Amniotic epithelial cell (primary cell): ENCODE data around the gene KIF26B.

Source experiments
- DNase-seq: peaks from one replicate; pipeline ENCODE4 v3.0.0-alpha.2; 2010; ENCODE audit warnings: low read depth

Gene KIF26B

DNA sequence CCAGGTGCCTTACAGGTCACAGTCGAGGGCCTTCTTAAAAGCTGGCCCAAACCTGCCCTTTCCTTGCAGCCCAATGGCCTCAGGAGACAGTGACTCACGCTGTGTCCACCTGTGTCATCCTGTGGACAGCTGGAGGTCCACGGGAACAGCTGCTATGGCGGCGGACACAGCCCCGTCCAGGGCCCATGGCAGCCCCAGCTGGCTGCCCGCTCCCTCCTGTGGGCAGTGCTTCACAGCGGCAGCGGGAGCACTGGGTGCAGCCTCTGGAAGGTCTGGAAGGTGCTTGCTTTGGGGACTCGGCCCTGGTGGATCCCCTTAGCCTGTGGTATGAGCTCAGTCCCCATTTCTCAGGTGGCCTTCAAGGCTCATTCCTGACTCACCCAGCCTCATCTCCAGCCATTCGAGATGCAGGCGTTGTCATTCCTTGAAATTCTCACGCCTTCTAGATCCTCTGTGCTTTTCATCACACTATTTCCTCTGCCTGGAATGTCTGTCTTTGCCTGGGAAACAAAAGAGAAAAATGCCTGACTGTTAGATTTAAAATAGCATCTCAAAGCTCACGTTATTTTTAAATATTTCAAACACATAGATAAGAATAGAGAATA is 86.8 kb downstream of the KIF26B start:
- no peak for DNase-seq

DNA sequence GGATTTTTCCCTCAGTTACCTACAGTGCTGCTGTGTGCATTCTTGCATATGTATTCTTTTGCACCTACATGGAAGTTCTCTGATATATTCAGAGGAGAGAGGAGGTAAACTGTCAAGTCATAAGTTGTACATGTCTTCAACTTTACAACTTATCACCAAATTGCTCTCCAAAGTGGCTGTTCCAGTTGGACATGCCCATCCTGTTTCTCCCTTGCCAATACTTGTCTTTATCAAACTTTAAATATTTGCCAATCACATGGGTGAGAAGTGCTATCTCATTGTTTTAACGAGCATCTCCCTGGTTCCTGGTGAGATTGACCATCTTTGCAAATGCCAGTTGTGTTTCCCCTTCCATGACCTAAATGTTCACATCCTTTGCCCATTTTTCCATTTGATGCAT is 88.2 kb downstream of the KIF26B start:
- DNase-seq = no peak

DNA sequence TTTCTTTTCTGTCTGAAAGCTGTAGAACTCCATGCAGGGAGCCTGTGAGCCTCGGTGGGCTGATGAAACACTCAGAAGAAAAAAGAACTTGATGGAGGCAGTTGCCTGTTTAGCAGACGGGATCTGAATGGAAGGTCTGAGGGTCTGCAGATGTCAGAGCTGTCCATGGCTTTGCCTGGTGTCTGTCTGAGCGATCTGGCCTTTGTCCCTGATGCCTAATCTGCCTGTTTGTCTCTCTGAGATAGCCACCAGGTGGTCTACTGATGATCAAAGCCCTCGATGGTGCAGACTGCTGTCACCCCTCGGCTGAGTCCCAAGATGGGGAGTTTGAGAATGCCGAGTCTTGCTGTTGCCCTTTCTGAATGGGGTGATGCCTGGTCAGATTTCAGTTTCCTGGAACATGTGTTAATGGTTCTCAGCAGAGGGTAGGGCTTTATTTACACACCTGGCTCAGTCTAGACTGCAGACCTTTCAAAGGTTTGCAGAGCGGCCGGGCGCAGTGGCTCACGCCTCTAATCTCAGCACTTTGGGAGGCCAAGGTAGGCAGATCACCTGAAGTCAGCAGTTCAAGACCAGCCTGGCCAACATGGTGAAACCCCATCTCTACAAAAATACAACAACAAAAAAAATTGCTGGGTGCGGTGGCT is 90.4 kb downstream of the KIF26B start:
- DNase-seq = no peak

DNA sequence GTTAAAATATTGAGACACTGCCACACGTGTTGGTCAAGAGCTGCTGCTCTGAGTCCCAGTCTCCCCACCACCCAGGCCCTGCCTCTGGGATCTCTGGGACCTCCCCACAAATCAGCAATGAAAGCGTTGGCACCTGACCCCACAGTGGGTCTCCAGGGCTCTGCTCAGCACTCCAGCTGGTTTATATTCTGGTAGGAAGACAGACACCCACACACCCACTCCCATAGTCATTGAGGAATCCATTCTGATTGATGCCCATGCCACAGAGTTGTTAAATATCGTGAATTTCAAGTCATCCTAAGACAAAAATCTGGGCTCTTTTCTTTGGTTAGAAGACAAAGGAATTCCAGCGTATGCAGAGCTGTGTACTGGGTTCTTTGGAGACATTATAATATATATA is 91.6 kb downstream of the KIF26B start:
- no peak for DNase-seq

DNA sequence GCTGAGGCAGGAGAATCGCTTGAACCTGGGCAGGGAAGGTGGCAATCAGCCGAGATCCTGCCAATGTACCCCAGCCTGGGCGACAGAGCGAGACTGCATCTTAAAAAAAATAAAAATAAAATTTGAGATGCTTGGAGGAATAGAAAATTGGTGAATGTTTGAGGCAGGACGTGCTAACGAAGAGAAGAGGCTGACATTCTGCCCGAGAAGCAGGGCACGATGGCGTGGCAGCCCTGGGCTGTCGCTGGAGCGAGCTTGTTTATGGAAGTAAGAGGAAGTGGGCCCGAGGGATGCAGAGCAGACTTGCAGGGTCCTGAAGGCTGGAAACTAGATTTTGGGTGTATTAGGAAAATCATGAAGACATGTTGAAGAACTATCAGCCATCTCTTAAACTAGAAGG is 92.6 kb downstream of the KIF26B start:
- no peak for DNase-seq

DNA sequence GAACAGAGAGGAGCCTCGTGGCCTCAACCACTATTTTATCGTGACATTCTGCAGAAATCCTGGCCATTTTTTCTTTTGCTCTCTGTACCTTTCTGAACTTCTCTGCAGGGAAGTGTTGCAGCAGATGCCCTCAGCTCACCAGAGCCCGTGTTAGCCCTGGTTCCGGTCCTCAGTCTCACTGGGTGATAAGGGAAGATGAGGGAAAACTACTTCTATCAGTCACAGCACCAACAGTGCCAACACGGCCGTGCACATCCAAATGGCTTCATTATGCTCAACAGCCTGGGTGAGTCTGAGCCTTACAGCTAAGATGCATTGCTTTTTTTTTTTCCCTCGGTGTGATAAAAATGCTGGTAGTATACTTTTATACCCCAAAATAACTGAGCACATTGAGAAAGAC is 93.0 kb downstream of the KIF26B start:
- no peak for DNase-seq

DNA sequence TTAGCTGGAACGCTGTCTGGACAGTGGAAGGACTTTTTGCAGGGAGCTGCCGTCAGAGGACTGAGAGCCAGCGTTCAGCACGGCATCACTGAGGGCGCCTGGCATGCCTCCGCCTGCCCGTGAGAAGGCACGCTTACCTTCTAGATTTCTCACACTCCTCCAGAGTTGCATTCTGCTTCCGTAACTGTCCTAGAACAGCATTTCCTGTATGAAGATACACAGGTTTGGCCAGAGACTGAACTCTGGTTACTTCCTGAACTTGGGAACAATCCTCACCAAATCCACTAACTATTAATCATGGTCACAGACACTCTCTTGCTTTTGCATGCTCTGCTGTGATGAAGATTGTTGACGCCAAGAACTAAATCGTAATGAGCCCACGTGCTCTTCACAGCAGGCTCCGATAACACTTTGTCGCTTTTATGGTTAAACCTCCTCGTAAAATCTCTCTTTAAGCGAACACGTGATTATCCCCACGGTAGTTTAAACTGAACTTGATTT is 93.5 kb downstream of the KIF26B start:
- no peak for DNase-seq

DNA sequence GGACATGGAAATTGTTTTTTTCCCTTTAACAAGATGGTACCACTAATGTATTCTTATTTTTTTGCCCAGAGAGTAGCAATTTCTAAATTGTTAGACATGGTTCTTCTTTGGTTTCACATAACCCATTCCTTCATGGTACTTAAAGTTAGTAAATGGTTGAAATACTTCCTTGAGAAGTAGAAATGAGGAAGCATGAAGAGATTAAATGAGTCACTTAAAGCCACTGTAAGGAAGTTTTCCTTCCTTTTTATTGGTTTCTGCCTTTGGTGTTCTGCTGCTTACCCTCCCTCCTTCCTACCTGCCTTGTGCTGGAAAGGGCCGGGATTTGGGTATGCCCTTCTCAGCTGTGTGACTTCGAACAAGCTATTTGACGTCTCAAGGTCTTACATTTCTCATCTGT is 101.0 kb downstream of the KIF26B start:
- no peak for DNase-seq

DNA sequence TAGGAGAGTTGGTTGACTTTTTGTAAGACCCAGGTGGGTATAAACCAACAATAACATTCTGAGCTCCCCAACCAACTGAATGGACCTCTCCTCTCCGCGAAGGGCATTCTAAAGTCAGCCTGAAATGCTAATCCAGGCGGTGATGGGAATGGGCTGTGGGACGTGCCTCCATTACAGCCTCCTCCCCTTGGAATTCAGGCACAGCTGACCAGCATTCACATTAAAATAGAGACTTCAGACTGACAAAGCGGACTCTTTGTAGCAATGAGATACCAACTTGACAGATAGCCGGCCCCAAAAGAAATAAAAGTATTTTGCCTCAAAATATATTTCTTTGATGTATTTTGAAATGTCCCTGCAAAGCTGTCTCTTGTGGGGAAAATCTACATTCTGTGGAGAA is 101.7 kb downstream of the KIF26B start:
- no peak for DNase-seq

DNA sequence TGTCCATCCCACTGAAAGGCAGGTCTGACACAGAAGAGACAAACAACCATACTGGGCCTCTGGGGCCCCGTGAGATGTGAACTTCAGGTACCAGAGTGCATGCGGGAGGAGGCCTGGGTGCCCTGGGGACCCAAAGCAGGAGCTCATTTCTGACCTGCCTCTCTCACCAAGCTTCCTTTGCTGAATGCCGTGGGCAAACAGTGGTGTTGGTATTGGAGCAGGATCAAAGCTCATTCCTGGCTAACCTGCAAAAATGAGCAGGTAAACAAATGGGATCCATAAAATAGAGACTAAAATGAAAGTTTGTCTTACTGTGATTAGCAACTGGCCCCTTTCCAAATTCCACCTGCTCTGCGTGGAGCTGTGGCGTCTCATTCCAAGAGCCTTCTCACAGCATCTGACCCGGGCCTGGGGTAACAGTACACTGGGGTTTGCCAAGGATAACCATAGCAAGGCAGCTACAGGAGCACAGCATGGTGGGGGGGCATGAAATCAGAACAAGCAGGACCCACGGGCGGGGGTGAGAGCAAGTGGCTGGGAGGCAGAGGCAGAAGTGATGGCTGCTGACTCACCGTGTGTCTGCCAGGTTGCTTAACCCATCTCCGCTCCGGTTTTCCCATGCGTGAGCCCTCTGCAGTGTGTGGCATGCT is 103.6 kb downstream of the KIF26B start:
- peak; percentile 80 for DNase-seq

DNA sequence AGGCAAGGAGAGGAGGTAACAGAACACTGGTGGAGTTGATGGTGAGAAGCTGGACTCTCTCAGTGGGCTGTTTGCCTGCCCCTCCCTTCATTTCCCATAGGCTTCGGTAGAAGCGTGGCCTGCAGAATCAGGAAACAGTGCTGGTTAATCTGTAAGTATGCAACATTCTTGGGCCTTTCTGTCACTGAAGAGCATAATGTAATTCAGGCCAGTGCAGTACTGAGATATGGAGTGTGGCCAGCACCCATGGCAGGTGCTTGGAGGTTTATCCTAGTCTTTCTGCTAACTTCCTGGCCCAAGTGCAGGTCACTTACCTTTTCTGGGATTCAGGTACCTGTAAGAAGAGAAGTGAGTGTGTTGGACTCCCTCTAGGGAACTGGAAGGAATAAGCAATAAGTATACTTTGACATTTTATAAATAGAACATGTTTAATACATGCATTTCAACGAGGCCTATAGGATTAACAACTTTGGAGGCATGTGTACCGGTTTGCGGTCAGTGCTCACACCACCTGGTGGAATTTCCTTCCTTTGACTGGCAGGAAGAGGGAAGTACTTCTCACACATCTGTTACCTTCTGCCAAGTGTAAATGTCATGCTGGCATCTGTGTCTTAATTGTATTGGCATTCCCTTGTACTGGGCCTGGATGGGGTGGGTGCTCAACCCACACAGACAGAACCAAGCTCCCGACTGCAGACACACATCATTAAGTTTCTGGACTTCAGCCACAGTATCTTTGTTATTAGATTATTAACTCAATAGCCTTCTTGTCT is 105.5 kb downstream of the KIF26B start:
- no peak for DNase-seq

DNA sequence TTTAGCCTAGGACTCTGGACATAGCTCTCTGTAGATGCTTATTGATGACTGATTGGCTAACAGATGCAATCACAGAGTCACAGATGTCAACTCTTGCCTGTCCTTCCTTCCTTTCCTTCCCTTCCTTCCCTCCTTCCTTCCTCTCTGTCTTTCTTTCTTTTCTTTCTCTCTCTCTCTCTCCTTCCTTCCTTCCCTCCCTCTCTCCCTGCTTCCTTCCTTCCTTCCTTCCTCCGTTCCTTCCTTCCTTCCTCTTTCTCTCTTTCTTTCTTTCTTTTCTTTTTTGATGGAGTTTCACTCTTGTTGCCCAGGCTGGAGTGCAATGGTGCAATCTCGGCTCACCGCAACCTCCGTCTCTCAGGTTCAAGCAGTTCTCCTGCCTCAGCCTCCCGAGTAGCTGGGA is 106.1 kb downstream of the KIF26B start:
- no peak for DNase-seq

DNA sequence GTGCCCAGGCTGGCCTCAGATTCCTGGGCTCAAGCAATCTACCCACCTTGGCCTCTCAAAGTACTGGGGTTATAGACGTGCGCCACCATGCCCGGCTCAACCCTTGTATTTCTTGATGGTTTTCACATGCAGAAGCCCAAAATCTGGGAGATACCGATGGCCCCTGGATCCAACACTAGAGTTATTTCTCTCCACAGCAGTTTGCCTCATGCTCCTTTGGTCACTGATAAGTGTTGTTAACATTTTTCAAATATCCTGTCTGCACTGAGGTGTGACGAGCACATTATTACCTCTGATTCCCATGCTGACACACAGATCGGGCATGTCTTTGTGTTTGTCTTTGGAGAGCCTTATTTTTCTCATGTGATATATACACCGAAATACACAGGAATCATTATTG is 107.0 kb downstream of the KIF26B start:
- no peak for DNase-seq

DNA sequence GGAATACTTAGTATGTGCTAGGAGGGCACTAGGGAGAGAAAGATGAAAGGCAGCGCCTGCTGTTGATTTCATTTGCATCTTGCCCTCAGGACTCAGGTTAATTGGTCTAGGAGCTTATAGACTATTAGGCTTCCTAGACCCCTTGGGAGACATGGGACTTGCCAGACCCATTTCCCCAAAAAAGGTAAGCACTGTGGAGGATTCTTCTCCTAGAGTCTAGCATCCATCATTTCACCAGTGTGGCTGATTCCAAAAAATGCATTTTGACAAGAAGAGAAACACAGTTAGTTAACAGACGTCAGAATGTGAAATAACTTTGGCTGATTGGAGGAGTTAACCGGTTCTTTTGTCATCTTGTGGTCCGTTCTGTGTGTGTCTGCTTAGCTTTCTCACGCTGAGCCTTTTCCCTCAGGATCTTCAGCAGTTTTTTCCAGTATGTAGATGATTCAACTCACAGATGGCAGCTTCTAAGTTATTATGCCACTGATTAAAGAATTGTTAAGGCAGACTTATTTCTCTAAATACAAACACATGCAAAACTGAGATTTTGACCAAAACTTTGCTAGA is 108.8 kb downstream of the KIF26B start:
- DNase-seq = peak; percentile 91

DNA sequence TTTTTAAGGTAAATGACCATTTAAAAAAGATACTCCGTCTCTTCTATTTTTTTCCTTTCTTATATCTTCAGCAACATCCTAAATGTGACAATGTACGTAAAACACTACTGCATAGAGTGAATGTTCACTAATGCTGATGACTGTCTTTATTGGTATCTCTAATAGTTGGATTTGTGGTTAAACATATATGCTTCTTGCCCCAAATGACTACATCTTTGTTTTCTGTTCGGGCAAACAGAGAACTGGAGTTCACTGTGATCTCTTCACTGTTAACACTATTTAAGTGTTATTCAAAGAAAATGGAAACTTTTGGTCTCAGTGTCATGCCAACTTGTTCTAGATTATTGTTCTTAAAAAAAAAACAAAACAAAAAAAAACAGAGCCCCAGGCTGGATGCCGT is 109.4 kb downstream of the KIF26B start:
- no peak for DNase-seq

DNA sequence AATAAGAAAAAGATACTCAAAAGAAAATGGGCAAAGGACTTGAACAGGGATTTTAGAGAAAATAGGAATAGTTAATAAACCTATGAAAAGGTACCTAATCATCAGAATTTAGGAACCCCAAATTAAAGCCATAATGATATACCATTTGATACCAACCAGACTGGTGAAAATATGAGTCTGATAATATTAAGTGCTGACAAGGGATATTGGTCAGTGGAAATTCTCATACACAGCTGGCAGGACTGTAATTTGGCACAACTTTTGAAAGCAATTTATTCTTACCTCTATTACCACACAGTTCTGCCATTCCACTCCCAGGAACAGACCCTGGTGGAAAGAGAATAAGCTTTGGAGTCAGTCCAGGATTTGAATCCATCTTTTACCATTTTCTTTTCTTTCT is 111.3 kb downstream of the KIF26B start:
- DNase-seq = no peak

DNA sequence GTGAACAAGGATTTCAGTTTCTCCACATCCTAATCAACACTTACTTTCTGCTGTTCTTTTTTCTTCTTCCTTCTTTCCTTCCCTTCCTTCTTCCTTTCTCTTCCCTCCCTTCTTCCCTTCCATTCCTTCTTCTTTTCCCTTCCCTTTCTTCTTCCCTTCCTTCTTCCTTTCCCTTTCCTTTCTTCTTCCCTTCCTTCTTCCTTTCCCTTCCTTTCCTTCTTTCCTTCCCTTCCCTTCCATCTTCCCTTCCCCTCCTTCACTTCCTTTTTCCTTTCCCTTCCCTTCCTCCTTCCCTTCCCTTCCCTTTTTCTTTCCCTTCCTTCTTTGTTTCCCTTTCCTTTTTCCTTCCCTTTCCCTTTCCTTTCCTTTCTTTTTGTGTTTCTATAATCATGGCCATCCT is 115.3 kb downstream of the KIF26B start:
- DNase-seq = no peak

DNA sequence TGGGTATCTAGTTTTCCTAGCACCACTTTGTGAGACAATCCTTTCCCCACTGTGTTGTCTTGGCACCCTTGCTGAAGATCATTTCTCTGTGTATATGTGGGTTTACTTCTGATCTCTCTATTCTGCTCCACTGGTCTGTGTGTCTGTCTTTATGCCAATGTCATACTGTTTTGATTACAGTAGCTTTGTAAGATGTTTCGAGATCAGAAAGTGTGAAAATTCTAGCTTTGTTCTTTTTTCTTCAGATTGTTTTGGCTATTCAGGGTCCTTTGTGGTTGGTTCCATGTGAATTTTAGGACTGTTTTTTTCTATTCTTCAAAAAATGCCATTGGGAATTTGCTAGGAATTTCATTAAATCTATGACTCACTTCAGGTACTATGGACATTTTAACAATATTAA is 116.2 kb downstream of the KIF26B start:
- no peak for DNase-seq

DNA sequence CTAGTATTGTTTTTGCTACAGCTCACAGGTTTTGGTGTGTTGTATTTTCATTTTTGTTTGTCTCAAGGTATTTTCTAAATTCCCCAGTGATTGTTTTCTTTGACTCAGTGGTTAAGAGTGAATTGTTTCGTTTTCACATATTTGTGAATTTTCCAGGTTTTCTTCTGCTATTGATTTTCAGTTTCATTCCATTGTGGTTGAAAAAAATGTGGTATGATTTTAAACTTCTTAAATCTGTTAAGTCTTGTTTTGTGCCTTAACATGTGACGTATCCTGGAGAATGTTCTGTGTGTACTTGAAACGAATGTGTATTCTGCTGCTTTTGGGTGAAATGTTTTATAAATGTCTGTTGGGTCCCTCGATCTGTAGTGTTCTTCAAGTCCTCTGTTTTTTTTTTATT is 117.9 kb downstream of the KIF26B start:
- no peak for DNase-seq

DNA sequence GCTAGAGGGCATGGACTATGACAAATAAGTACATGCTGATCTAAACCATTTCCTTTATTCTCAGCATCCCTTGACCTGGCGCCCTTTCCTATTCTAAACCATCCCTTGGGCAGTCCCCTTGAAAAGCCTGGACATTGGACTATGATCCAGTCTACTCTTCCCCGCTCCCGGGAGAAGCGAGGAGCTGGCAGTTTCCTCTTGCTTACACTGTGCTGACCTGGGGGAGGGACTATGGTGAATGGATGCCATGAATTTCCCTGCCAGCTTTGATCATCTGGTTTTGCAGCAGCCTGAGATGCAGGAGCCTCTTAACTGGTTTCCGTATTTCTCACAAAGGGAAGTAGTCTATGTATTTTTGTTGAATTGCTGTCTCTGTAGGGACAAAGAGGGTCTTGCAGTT is 121.7 kb downstream of the KIF26B start:
- DNase-seq = no peak

DNA sequence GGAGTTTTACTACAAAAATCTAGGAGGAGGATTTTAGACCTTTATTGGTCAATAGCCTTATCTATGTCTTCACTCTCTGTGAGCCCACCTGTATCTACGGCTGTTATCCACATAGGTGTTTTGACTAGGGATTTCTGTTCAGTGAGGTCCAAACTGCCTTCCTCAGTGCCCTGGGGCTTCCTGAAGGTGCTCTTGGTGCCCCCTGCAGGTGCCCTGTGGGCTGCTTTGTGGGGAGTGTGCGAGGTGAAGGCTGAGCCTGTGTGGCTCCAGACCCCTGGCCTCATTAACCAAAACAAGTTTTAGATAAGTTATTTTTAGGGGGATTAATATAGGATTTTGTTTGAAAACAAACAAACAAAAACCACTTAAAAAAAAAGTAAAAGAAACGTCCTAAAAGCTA is 122.5 kb downstream of the KIF26B start:
- DNase-seq = no peak

DNA sequence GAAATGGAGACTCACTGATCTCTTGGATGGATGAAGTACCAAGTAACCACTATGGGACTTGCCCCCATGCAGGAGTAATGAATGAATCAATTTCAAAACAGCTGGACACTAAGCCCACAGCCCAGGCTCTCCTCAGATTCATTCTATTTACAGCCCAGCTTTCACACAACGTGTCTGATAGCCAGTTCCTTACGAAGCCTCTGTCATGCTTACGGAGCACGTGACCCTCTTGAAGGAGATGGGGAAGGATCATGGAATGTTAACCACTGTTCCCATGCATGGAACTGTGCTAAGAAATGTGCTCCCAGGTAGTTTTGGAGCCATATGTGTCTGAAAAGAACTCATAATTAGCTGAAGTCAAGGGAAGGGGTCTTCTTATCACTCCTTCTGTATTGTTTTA is 124.1 kb downstream of the KIF26B start:
- peak; percentile 60 for DNase-seq

DNA sequence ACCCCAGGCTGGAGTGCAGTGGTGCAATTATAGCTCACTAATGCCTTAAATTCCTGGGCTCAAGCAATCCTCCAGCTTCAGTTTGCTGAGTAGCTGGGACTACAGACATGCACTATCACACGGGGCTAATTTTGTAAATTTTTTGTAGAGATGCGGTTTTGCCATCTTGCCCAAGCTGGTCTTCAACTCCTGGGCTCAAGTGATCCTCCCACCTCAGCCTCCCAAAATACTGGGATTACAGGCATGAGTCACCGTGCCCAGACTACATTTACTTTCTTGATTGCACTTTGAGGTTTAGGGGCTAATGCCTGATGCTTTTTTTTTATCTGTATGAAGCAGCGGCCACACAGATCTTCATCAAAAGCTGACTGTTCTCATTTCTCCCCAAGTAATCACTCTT is 124.6 kb downstream of the KIF26B start:
- DNase-seq = peak; percentile 92
